H1 (cell line): Measurements from ENCODE around the gene KCNC1. TPM values are rescaled to one million over a fixed set of nuclear protein-coding genes. Genes with fewer than 3 reads are reported as not detected.

Source experiments
- CTCF ChIA-PET: fragments of 300-600 bp; sonication (Branson Sonifier 250); formaldehyde crosslinking; loops from one replicate; lab custom pipeline; 2021; ENCODE audit not compliant: partially characterized antibody; lab: Charles Lee
- POLR2A ChIA-PET: fragments of 300-600 bp; sonication (Branson Sonifier 250); formaldehyde crosslinking; loops from one replicate; lab custom pipeline; 2021; ENCODE audit warnings: inconsistent platforms; ENCODE audit not compliant: partially characterized antibody; lab: Charles Lee
- DNase-seq, 2 experiments: peaks; one replicate each; pipeline versions ENCODE4 v3.0.0 to v3.0.0-alpha.2; 2010 to 2022; ENCODE audit warnings: low spot score in 2 of 2, low read depth in 1 of 2, mixed read lengths in 1 of 2
- FAIRE-seq: peaks from 2 replicates; lab custom pipeline; 2011; peaks lifted over from hg19 to GRCh38; lab: Jason Lieb, UNC
- H2AFZ ChIP-seq: 2 replicates; pipeline ENCODE4 v1.8.1; 2012; ENCODE audit warnings: low read length, inconsistent platforms
- H2AK5ac ChIP-seq: 2 replicates; pipeline ENCODE4 v1.6.1; 2013; ENCODE audit warnings: low read depth, low read length
- H2BK120ac ChIP-seq: replicated peaks from 2 replicates; pipeline ENCODE3; 2013; ENCODE audit warnings: low read depth, low read length, inconsistent platforms
- H2BK12ac ChIP-seq: 2 replicates; pipeline ENCODE4 v1.6.1; 2013; ENCODE audit warnings: low read depth, low read length
- H2BK15ac ChIP-seq: 2 replicates; pipeline ENCODE4 v1.6.1; 2013; ENCODE audit warnings: low read length
- H2BK20ac ChIP-seq: 2 replicates; pipeline ENCODE4 v1.6.1; 2013; ENCODE audit warnings: low read length
- H2BK5ac ChIP-seq: 2 replicates; pipeline ENCODE4 v1.6.1; 2013; ENCODE audit warnings: low read depth, low read length
- H3K14ac ChIP-seq: 2 replicates; pipeline ENCODE4 v1.6.1; 2013; ENCODE audit warnings: inconsistent platforms; ENCODE audit not compliant: insufficient read length
- H3K18ac ChIP-seq: 2 replicates; pipeline ENCODE4 v1.6.1; 2013; ENCODE audit warnings: low read length; ENCODE audit errors: extremely low read depth
- H3K23ac ChIP-seq: 2 replicates; pipeline ENCODE4 v1.6.1; 2013; ENCODE audit warnings: inconsistent platforms; ENCODE audit not compliant: insufficient read length
- H3K23me2 ChIP-seq: 2 replicates; pipeline ENCODE4 v1.6.1; 2013; ENCODE audit warnings: low read depth, low read length
- H3K27ac ChIP-seq: 2 replicates; pipeline ENCODE4 v1.6.1; 2011; ENCODE audit warnings: low read depth, low read length, inconsistent platforms
- H3K27me3 ChIP-seq, 4 experiments: replicated peaks in 1 of 4; 1 replicate in 1 of 4; 2 replicates in 3 of 4; pipeline versions ENCODE4 v1.6.1 to v1.8.1; 2011 to 2013; ENCODE audit warnings: low read length in 3 of 4, mild to moderate bottlenecking in 3 of 4, inconsistent platforms in 2 of 4, mixed read lengths in 2 of 4, moderate library complexity in 1 of 4; ENCODE audit not compliant: control insufficient read depth in 3 of 4, insufficient read depth in 3 of 4; ENCODE audit errors: extremely low read depth in 1 of 4
- H3K36me3 ChIP-seq, 4 experiments: 2 replicates each; pipeline versions ENCODE4 v1.6.1 to v1.8.1; 2011 to 2013; ENCODE audit warnings: mild to moderate bottlenecking in 4 of 4, low read length in 3 of 4, moderate library complexity in 2 of 4, control low read depth in 1 of 4, inconsistent platforms in 1 of 4; ENCODE audit not compliant: insufficient read depth in 4 of 4, control insufficient read depth in 2 of 4
- H3K4ac ChIP-seq: replicated peaks from 2 replicates; pipeline ENCODE3; 2013; ENCODE audit warnings: low read length, low read depth, mixed read lengths, inconsistent platforms; ENCODE audit not compliant: insufficient read length
- H3K4me1 ChIP-seq, 4 experiments: replicated peaks in 1 of 4; 1 replicate in 1 of 4; 2 replicates in 3 of 4; pipeline versions ENCODE4 v1.6.1 to v1.8.1; 2011 to 2013; ENCODE audit warnings: low read length in 3 of 4, inconsistent platforms in 2 of 4, mixed read lengths in 1 of 4; ENCODE audit not compliant: insufficient read depth in 4 of 4, control insufficient read depth in 3 of 4
- H3K4me2 ChIP-seq, 2 experiments: 2 replicates each; pipeline versions ENCODE4 v1.6.1 to v1.8.1; 2011 to 2013; ENCODE audit warnings: low read depth in 2 of 2, low read length in 2 of 2, control low read depth in 1 of 2, inconsistent platforms in 1 of 2, mild to moderate bottlenecking in 1 of 2; ENCODE audit not compliant: insufficient read depth in 1 of 2
- H3K4me3 ChIP-seq, 4 experiments: fragments of 200-600, 300-600 bp in 1 of 4; sonication (generic), shearing (Covaris generic), sonication (Bioruptor Twin) in 1 of 4; 2 replicates each; pipeline versions ENCODE4 v1.5.1 to v1.8.1; 2011 to 2016; ENCODE audit warnings: low read length in 4 of 4, low read depth in 3 of 4, control low read depth in 2 of 4, inconsistent platforms in 2 of 4, mild to moderate bottlenecking in 2 of 4, mixed read lengths in 1 of 4, moderate library complexity in 1 of 4; ENCODE audit not compliant: insufficient read depth in 2 of 4; ENCODE audit errors: extremely low read depth in 1 of 4
- H3K56ac ChIP-seq: replicated peaks from 2 replicates; pipeline ENCODE3; 2013; ENCODE audit warnings: low read depth, mild to moderate bottlenecking, mixed read lengths, low read length, inconsistent platforms; ENCODE audit not compliant: insufficient read length
- H3K79me1 ChIP-seq: 2 replicates; pipeline ENCODE4 v1.6.1; 2013; ENCODE audit warnings: low read depth, low read length, control low read depth
- H3K79me2 ChIP-seq, 2 experiments: 2 replicates each; pipeline versions ENCODE4 v1.6.1 to v1.8.1; 2012 to 2013; ENCODE audit warnings: low read length in 2 of 2, mild to moderate bottlenecking in 2 of 2, inconsistent platforms in 1 of 2; ENCODE audit not compliant: insufficient read depth in 2 of 2, control insufficient read depth in 1 of 2
- H3K9ac ChIP-seq, 4 experiments: replicated peaks in 1 of 4; 1 replicate in 1 of 4; 2 replicates in 3 of 4; pipeline versions ENCODE4 v1.6.1 to v1.8.1; 2011 to 2013; ENCODE audit warnings: low read depth in 3 of 4, low read length in 3 of 4, control low read depth in 2 of 4, mild to moderate bottlenecking in 2 of 4, moderate library complexity in 2 of 4, inconsistent platforms in 1 of 4; ENCODE audit errors: extremely low read depth in 1 of 4
- H3K9me3 ChIP-seq, 2 experiments: 2 replicates each; pipeline versions ENCODE4 v1.6.1 to v1.8.1; 2012 to 2013; ENCODE audit warnings: mild to moderate bottlenecking in 2 of 2, moderate library complexity in 2 of 2, control low read depth in 1 of 2, inconsistent platforms in 1 of 2, low read depth in 1 of 2, low read length in 1 of 2, mixed read lengths in 1 of 2; ENCODE audit not compliant: insufficient read depth in 2 of 2
- H4K20me1 ChIP-seq, 2 experiments: replicated peaks in 1 of 2; 2 replicates each; pipeline versions ENCODE3 to v1.8.1; 2011 to 2013; ENCODE audit warnings: inconsistent platforms in 2 of 2, low read length in 2 of 2, mild to moderate bottlenecking in 1 of 2; ENCODE audit not compliant: insufficient read depth in 2 of 2, control insufficient read depth in 1 of 2
- H4K5ac ChIP-seq: 2 replicates; pipeline ENCODE4 v1.6.1; 2013; ENCODE audit warnings: low read length, low read depth, mixed read lengths, inconsistent platforms; ENCODE audit not compliant: insufficient read length
- H4K8ac ChIP-seq: 2 replicates; pipeline ENCODE4 v1.8.0; 2013; ENCODE audit warnings: mild to moderate bottlenecking, moderate library complexity, low read length, inconsistent platforms; ENCODE audit not compliant: insufficient read depth; ENCODE audit errors: extremely low read depth
- H4K91ac ChIP-seq: replicated peaks from 2 replicates; pipeline ENCODE3; 2013; ENCODE audit warnings: low read length, mixed read lengths, inconsistent platforms; ENCODE audit not compliant: insufficient read length
- ASH2L ChIP-seq: fragments of 200-600, 300-600 bp; sonication (generic); IDR thresholded peaks from one replicate; pipeline ENCODE4 v1.7.1; 2017; ENCODE audit warnings: low read length
- BACH1 ChIP-seq: IDR thresholded peaks from 2 replicates; pipeline ENCODE4 v1.6.1; 2012; ENCODE audit warnings: low read length, improper control_type of control experiment
- CREB1 ChIP-seq: IDR thresholded peaks from 2 replicates; pipeline ENCODE4 v1.6.1; 2012; ENCODE audit warnings: inconsistent platforms
- EGR1 ChIP-seq: IDR thresholded peaks from 2 replicates; pipeline ENCODE4 v1.6.1; 2011; ENCODE audit warnings: low read depth, low read length, borderline replicate concordance
- SAP30 ChIP-seq: fragments of 300-600 bp; sonication (generic); IDR thresholded peaks from 2 replicates; pipeline ENCODE4 v1.7.1; 2012; ENCODE audit warnings: low read length, moderate library complexity, mild to moderate bottlenecking, inconsistent platforms; ENCODE audit not compliant: insufficient read depth, insufficient replicate concordance
- SIN3A ChIP-seq, 2 experiments: IDR thresholded peaks in 1 of 2; conservative IDR thresholded peaks in 1 of 2; 2 replicates each; pipeline ENCODE4 v1.6.1; 2011 to 2012; ENCODE audit warnings: low read length in 2 of 2, improper control_type of control experiment in 1 of 2, low read depth in 1 of 2, mild to moderate bottlenecking in 1 of 2
- SIX5 ChIP-seq: IDR thresholded peaks from 2 replicates; pipeline ENCODE4 v1.6.1; 2011; ENCODE audit warnings: mild to moderate bottlenecking, low read depth, low read length
- SP1 ChIP-seq: IDR thresholded peaks from 2 replicates; pipeline ENCODE4 v1.6.1; 2011; ENCODE audit warnings: low read depth, low read length
- SRF ChIP-seq: IDR thresholded peaks from 2 replicates; pipeline ENCODE4 v1.6.1; 2011; ENCODE audit warnings: mild to moderate bottlenecking, low read depth, low read length, moderate library complexity
- SUZ12 ChIP-seq: fragments of 200-600 bp; sonication (generic); IDR thresholded peaks from 2 replicates; pipeline ENCODE4 v1.6.1; 2012; ENCODE audit warnings: mild to moderate bottlenecking, inconsistent platforms, low read length, moderate library complexity, mixed read lengths
- WGBS, 2 experiments: shearing (Covaris generic) in 1 of 2; methylation state at CpG; one replicate each; pipeline versions ENCODE4 v1.1.6 to v1.1.7; 2013 to 2015; ENCODE audit warnings: low lambda C conversion rate in 2 of 2, mixed read lengths in 2 of 2, inconsistent platforms in 1 of 2, low coverage in 1 of 2, missing lambda C conversion rate in 1 of 2; ENCODE audit not compliant: insufficient replicate concordance in 2 of 2, insufficient coverage in 1 of 2, insufficient read length in 1 of 2; ENCODE audit errors: extremely low coverage in 1 of 2, missing lambda C conversion rate in 1 of 2; 5-methylcytosine and 5-hydroxymethylcytosine counted together
- polyA plus RNA-seq, 7 experiments: library from polyadenylated mRNA; depleted of rRNA in 3 of 7; stranded (reverse) in 5 of 7; unstranded in 2 of 7; fragments of >200 nt in 5 of 7; fragments of 200-250 nt in 2 of 7; gene quantifications; 1 replicate in 5 of 7; 2 replicates in 1 of 7; 4 replicates in 1 of 7; pipeline versions ENCODE4 v1.2.1 to v1.2.3, GENCODE V29; 2011 to 2013; ENCODE audit warnings: missing spikeins in 2 of 7, mixed read lengths in 2 of 7
- total RNA-seq: library from RNA; stranded (reverse); fragmentation: NEBNext Ultra II Directional; extraction: Animal tissue kit (Norgen Biotek cat#: 25700); gene quantifications from 2 replicates; pipeline ENCODE4 v1.2.1, GENCODE V29; 2021
- TF ChIP-seq, protein P1 (sequence below): IDR thresholded peaks from 2 replicates; pipeline ENCODE4 v1.6.1; 2011; ENCODE audit warnings: low read length, improper control_type of control experiment
- TF ChIP-seq, protein P2 (sequence below): IDR thresholded peaks from 2 replicates; pipeline ENCODE4 v1.6.1; 2011; ENCODE audit warnings: low read depth, mild to moderate bottlenecking, low read length; ENCODE audit not compliant: insufficient read depth

KCNC1 gene
- total and polyA plus RNA-seq, 2 of the 8 experiments (the other 6 are each of a cell fraction or from before 2014, with no cell fraction given), result 0.11 to 0.26 TPM

DNA sequence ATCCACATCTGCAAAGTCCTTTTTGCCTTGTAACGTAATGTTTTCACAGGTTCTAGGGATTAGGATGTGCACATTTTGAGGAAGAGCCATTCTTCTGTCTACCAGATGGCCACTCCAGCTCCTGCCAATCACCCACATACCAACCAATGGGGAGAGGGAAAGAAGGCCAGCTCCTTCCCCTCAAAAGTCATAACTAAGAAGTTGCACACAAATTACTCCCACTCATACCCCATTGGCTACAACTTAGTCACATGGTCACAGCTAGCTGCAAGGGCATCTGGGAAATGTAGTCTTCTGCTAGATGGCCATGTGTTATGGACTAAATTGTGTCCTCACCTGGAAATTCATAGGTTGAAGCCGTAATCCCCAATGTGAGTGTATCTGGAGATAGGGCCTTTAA, 30.6 kb upstream of the KCNC1 start:
- CTCF ChIA-PET, result interaction anchor here (1.0 kb wide), 2 partner anchors 17 to 159 kb away, joined by 3 to 5 read pairs; no protein-coding TSS in a partner anchor
- no peaks in the 10 kb centered on the region for H3K79me2 ChIP-seq
- peaks cover 0 to 2% (median 0%) of the 10 kb centered on the region in 4 experiments; a peak in 2 of 7 replicates for H3K27me3 ChIP-seq
- H2AFZ ChIP-seq, result no peak overlapping the region
- H3K79me1 ChIP-seq, result no peaks in the 10 kb centered on the region
- H3K27ac ChIP-seq, result no peak overlapping the region
- no peak overlapping the region for H2BK12ac ChIP-seq
- no peak overlapping the region for H3K4me3 ChIP-seq
- no peak overlapping the region for H3K4ac ChIP-seq
- H4K20me1 ChIP-seq, result no peaks in the 10 kb centered on the region
- H3K23me2 ChIP-seq, result no peaks in the 10 kb centered on the region
- H3K4me1 ChIP-seq, result no peaks in the 10 kb centered on the region; a peak in 1 of 7 replicates
- no peak overlapping the region for H2BK120ac ChIP-seq
- no peak overlapping the region for H4K8ac ChIP-seq
- H3K9me3 ChIP-seq, result peaks cover 5 to 7% of the 10 kb centered on the region in 2 experiments; a peak in 3 of 4 replicates
- no peak overlapping the region for H3K23ac ChIP-seq
- TF ChIP-seq, protein P1, sequence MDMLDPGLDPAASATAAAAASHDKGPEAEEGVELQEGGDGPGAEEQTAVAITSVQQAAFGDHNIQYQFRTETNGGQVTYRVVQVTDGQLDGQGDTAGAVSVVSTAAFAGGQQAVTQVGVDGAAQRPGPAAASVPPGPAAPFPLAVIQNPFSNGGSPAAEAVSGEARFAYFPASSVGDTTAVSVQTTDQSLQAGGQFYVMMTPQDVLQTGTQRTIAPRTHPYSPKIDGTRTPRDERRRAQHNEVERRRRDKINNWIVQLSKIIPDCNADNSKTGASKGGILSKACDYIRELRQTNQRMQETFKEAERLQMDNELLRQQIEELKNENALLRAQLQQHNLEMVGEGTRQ, result peak; percentile 66
- TF ChIP-seq SRF (no peak), SUZ12 (no peak), ASH2L (no peak), SIN3A (conservative IDR thresholded peaks at IDR 0.05 in 1 of 2, IDR thresholded peaks at IDR 0.05 in 1 of 2; ENCODE audit: low read depth in 1 of 2, low read length in 2 of 2) (no peak), BACH1 (no peak), SIX5 (peak; percentile 52), SP1 (peak; percentile 14; the same call in 1 of the 2 replicates), CREB1 (no peak), SAP30 (no peak), EGR1 (no peak)
- TF ChIP-seq, protein P2, sequence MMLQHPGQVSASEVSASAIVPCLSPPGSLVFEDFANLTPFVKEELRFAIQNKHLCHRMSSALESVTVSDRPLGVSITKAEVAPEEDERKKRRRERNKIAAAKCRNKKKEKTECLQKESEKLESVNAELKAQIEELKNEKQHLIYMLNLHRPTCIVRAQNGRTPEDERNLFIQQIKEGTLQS, result no peak
- H2BK15ac ChIP-seq, result no peak overlapping the region
- POLR2A ChIA-PET, result interaction anchor here (0.7 kb wide), 1 partner anchor 473 kb away, joined by 3 read pairs; no protein-coding TSS in a partner anchor
- H3K9ac ChIP-seq, result no peak overlapping the region
- H4K5ac ChIP-seq, result no peak overlapping the region
- no peak for DNase-seq
- no peak for FAIRE-seq
- no peak overlapping the region for H2BK20ac ChIP-seq
- H3K4me2 ChIP-seq, result no peak overlapping the region
- no peak overlapping the region for H3K14ac ChIP-seq
- no peaks in the 10 kb centered on the region; a peak in 1 of 8 replicates for H3K36me3 ChIP-seq
- no peak overlapping the region for H2BK5ac ChIP-seq
- H3K56ac ChIP-seq, result no peak overlapping the region
- no peak overlapping the region for H3K18ac ChIP-seq
- H4K91ac ChIP-seq, result no peak overlapping the region
- no peak overlapping the region for H2AK5ac ChIP-seq
- WGBS, 2 experiments, result 77% methylated on average over 2 of the region's 2 CpGs; no CpG with 5 or more reads in 1 of the 2 experiments
